Liver (tissue), 9 donors: ENCODE measurements around the gene NFKB1. TPM values are rescaled to one million over a fixed set of nuclear protein-coding genes. Genes with fewer than 3 reads are reported as not detected.

Experiments
- DNase-seq: peaks from one replicate; pipeline ENCODE4 v3.0.0-alpha.2; 2017; ENCODE audit warnings: low spot score
- H3K27ac ChIP-seq, 2 donors: one replicate each; pipeline ENCODE4 v1.7.0; 2013; ENCODE audit warnings: inconsistent platforms in 2 of 2, low read length in 2 of 2, control low read depth in 1 of 2, low read depth in 1 of 2, mild to moderate bottlenecking in 1 of 2
- H3K27me3 ChIP-seq, 4 donors: one replicate each; pipeline versions ENCODE4 v1.6.1 to v1.7.0; 2013; ENCODE audit warnings: low read length in 3 of 4, inconsistent platforms in 1 of 4, mild to moderate bottlenecking in 1 of 4, moderate library complexity in 1 of 4; ENCODE audit not compliant: control insufficient read depth in 4 of 4, insufficient read depth in 4 of 4
- H3K36me3 ChIP-seq, 4 donors: one replicate each; pipeline versions ENCODE4 v1.6.1 to v1.7.0; 2013; ENCODE audit warnings: low read length in 3 of 4, mild to moderate bottlenecking in 3 of 4, low read depth in 1 of 4, moderate library complexity in 1 of 4; ENCODE audit not compliant: control insufficient read depth in 4 of 4, insufficient read depth in 3 of 4
- H3K4me1 ChIP-seq, 4 donors: one replicate each; pipeline versions ENCODE4 v1.6.1 to v1.7.0; 2013; ENCODE audit warnings: low read length in 3 of 4, mild to moderate bottlenecking in 3 of 4, moderate library complexity in 1 of 4; ENCODE audit not compliant: control insufficient read depth in 4 of 4, insufficient read depth in 4 of 4
- H3K4me3 ChIP-seq, 3 donors: one replicate each; pipeline versions ENCODE4 v1.6.1 to v1.7.0; 2013; ENCODE audit warnings: low read length in 3 of 3, control low read depth in 1 of 3, low read depth in 1 of 3, mild to moderate bottlenecking in 1 of 3
- H3K9ac ChIP-seq, 2 donors: one replicate each; pipeline ENCODE4 v1.7.0; 2013; ENCODE audit warnings: low read length in 2 of 2, mild to moderate bottlenecking in 2 of 2, moderate library complexity in 2 of 2, control low read depth in 1 of 2, low read depth in 1 of 2
- H3K9me3 ChIP-seq, 4 donors: one replicate each; pipeline versions ENCODE4 v1.6.1 to v1.7.0; 2013; ENCODE audit warnings: low read length in 3 of 4; ENCODE audit not compliant: control insufficient read depth in 4 of 4
- CTCF ChIP-seq: fragments of 150-350 bp; IDR thresholded peaks from 2 replicates; pipeline ENCODE4 v1.5.1; 2017; ENCODE audit warnings: improper control_type of control experiment, low read depth, low read length; ENCODE audit not compliant: missing input control
- EGR1 ChIP-seq, 2 donors: IDR thresholded peaks; 2 replicates each; pipeline ENCODE4 v1.6.1; 2016 to 2018; ENCODE audit warnings: antibody characterized with exemption in 2 of 2, low read depth in 2 of 2
- HNF4A ChIP-seq, 2 donors: conservative IDR thresholded peaks; 2 replicates each; pipeline ENCODE4 v1.6.1; 2016; ENCODE audit warnings: antibody characterized with exemption in 2 of 2, mild to moderate bottlenecking in 2 of 2
- HNF4G ChIP-seq: IDR thresholded peaks from 2 replicates; pipeline ENCODE4 v1.6.1; 2016; ENCODE audit warnings: antibody characterized with exemption
- REST ChIP-seq: IDR thresholded peaks from 2 replicates; pipeline ENCODE4 v1.6.1; 2016; ENCODE audit warnings: antibody characterized with exemption, mild to moderate bottlenecking
- SP1 ChIP-seq: IDR thresholded peaks from 2 replicates; pipeline ENCODE4 v1.6.1; 2018; ENCODE audit warnings: antibody characterized with exemption, mild to moderate bottlenecking
- YY1 ChIP-seq: IDR thresholded peaks from 2 replicates; pipeline ENCODE4 v1.6.1; 2016; ENCODE audit warnings: antibody characterized with exemption, mild to moderate bottlenecking
- ZBTB33 ChIP-seq: IDR thresholded peaks from 2 replicates; pipeline ENCODE4 v1.6.1; 2016; ENCODE audit warnings: antibody characterized with exemption
- WGBS: extraction: QIAGEN DNeasy Blood & Tissue Kit; methylation state at CpG from one replicate; pipeline ENCODE4 v1.1.7; 2013; 5-methylcytosine and 5-hydroxymethylcytosine counted together
- polyA plus RNA-seq, 2 donors: library from polyadenylated mRNA; stranded (reverse) in 1 of 2; unstranded in 1 of 2; fragments of 200-250 nt in 1 of 2; fragments of >200 nt in 1 of 2; fragmentation: Nextera tagmentation in 1 of 2; extraction: Ambion mirVana in 1 of 2; gene quantifications; one replicate each; pipeline versions ENCODE4 v1.2.1 to v1.2.3, GENCODE V29; 2013 to 2015
- total RNA-seq, 2 donors: library from RNA; depleted of rRNA; stranded (reverse); fragments of >200 nt; gene quantifications; one replicate each; pipeline ENCODE4 v1.2.3, GENCODE V29; 2014
- donor health status: healthy.
- donor health status: healthy.
- donor health status: healthy.
- donor health status: healthy.
- donor health status: healthy.

The NFKB1 gene
- total and polyA plus RNA-seq, 4 donors: 5.1 to 23.0 (median 13.4) TPM

- DNase-seq: no peak
Observed at GRCh38 chr4:102503301-102503746, 2.2 kb downstream of the NFKB1 start.

GRCh38 chr4:102503831-102504786, 3.0 kb downstream of the NFKB1 start:
- peaks cover 7 to 30% (median 25%) of the 10 kb centered on the region in 4 donors for H3K4me1 ChIP-seq
- H3K27ac ChIP-seq: peak overlapping the region in 1 of 2 donors; percentile 28
- H3K9ac ChIP-seq: peak overlapping the region in 1 of 2 donors; percentile 96
- H3K4me3 ChIP-seq: no peak overlapping the region
- H3K9me3 ChIP-seq: no peaks in the 10 kb centered on the region
- no peak for DNase-seq
- TF ChIP-seq SP1 (no peak), ZBTB33 (no peak)
- H3K36me3 ChIP-seq: no peaks in the 10 kb centered on the region
- 53% methylated on average over 5 of the region's 5 CpGs for WGBS
- H3K27me3 ChIP-seq: no peaks in the 10 kb centered on the region

More at GRCh38 chr4:102503301-102503746, 2.2 kb downstream of the NFKB1 start:
- Histone ChIP-seq H3K4me1 (peaks cover 7 to 30% (median 25%) of the 10 kb centered on the region in 4 donors), H3K4me3 (peak overlapping the region in 2 of 3 donors; percentile 68 to 92), H3K27ac (peak overlapping the region; percentile 33 to 98), H3K36me3 (no peaks in the 10 kb centered on the region), H3K9me3 (no peaks in the 10 kb centered on the region), H3K9ac (peak overlapping the region; percentile 90 to 96), H3K27me3 (no peaks in the 10 kb centered on the region)
- no peak for TF ChIP-seq REST
- no peak for TF ChIP-seq CTCF
- TF ChIP-seq EGR1 (IDR thresholded peaks at IDR 0.05; ENCODE audit: low read depth in 2 of 2): no peak
- no peak for TF ChIP-seq HNF4A (conservative IDR thresholded peaks at IDR 0.05)
- no peak for TF ChIP-seq YY1
- TF ChIP-seq HNF4G: no peak
- 10% methylated on average over 3 of the region's 3 CpGs for WGBS
